HG02870 (cell line): Measurements from ENCODE around the gene ZNF121.
"Not testable (repeated sequence)": the region's sequence is repeated elsewhere in the genome, so short reads cannot be mapped to it uniquely, and the experiment has no call there.

Experiments used
- ATAC-seq: cut with Tn5 transposase; IDR thresholded peaks from one replicate; pipeline ENCODE4 v1.9.1; 2021; ENCODE audit warnings: mild to moderate bottlenecking, moderate library complexity; ENCODE audit not compliant: unreplicated experiment

The ZNF121 gene

DNA sequence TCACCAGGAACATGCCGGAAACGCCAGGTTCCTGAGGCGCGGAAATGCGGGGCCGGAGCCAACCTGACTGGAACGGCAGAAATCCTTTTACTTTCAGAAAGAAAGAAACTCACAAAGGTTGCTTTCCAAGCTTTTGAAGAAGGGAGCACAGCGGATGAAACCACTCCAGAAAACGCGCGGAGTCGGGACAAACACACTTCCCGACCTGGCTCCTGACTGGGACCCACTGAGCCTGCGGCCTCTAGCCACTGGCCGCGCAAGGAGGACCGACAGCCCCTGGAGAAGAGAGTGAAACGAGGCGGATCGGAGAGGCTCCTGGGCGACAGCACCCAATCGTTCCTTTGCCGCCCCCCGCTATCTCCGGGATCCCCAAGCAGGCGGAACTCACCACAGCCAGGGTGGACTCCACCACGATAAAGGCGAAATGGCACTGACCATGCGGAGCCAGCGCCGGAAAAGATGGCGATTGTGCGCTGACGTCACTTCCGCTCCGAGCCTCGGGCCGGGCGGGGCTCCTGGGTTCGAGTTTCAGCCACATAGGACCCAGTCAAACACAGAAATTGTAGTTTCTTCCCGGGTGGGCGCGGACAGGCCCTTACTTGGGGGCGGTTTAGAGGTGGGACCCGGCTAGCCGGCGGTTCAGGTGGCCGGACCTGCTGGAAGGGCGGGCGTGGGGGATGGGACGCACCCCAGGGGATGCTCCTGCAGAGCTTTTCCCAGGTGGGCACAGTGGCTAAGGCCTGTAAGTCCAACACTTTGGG, at the start of gene ZNF121:
ZNF121 (minus strand) TSS at position 432 of the 761 bp plus-strand sequence. CDS start 16,407 bp downstream, outside the sequence.
- peak; percentile 73 for ATAC-seq

DNA sequence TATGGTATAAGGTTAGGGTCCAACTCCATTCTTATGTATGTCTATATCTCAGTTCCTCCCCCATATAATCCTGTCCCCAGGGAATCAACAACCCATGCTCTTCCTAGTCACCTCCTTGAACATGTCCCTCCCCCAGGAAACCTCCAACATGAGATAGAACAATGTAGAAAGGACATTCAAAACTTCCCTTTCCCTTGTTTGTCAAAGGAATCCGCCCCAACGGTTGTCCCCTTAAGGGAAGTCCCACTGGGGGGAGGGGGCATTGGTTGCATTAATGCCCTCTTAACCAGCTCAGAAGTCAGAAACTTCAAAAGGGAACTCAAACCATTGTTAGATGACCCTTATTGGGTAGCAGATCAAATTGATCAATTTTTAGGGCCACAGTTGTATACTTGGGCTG, 43.6 kb upstream of the ZNF121 start:
- ATAC-seq = no peak

DNA sequence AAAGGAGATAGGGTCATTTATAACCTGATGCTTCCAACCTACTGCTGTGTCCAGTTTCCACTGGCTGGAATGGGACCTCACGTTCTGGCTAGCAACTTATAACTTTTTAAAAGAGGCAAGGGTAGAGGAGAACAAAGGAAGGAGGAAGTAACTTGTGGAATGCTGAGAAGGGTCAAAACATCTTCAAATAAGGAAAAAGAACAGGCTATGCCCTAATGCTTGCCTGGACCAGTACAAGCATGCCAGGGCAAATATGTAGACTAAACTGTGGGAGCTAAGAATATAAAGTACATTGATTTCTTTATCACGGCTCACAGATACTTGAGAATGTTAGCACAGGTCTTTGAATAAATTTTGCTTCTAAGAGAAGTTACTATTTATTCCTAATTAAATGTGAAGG, 38.2 kb upstream of the ZNF121 start:
- ATAC-seq = no peak

DNA sequence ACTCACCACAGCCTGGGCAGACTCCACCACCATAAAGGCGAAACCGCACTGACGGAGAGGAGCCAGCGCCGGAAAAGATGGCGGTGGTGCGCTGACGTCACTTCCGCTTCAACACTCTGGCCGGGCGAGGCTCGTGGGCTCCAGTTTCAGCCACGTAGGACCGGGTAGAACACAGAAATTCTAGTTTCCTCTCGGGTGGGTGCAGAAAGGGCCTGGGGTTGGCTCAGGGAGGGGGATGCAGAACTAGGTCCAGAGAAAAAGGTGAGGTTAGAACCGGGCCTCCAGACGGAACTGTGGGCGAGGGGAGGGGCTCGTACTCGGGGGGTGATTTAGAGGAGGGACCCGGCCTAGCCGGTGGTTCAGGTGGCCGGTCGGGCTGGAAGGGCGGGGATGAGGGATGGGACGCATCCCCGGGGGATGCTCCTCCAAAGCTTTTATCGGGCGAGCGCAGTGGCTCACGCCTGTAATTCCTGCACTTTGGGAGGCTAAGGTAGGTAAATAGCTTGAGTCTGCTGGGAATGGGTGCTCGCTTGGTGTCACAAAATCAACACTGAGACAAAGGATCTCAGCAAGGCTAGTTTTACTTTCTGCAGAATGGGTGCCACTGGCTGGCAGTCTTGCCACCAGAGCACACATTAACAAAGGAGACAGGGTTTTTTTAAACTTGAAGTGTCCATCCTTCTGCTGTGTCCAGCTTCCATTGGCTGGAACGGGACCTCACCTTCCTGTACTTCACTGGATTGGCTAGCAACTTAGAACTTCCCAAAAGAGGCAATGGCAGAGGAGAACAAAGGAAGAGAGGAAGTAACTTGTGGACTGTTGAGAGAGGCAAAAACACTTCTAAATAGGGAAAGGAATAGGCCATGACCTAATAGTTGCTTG, 37.1 kb upstream of the ZNF121 start, which contains the start of gene ZNF561:
ZNF561 (minus strand) TSS at position 77 of the 882 bp plus-strand sequence. CDS start 1,776 bp downstream, outside the sequence.
- peak; percentile 74 for ATAC-seq

DNA sequence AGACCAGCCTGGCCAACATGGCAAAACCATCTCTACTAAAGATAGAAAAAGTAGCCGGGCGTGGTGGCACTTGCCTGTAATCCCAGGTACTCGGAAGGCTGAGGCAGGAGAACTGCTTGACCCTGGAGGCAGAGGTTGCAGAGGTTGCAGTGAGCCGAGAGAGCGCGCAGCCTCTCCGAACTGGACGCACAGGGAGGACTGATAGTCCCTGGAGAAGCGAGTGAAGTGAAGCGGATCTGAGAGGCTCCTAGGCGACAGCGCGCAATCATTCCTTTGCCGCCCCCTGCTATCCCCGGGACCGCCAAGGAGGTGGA, 36.5 kb upstream of the ZNF121 start:
- ATAC-seq = no peak

DNA sequence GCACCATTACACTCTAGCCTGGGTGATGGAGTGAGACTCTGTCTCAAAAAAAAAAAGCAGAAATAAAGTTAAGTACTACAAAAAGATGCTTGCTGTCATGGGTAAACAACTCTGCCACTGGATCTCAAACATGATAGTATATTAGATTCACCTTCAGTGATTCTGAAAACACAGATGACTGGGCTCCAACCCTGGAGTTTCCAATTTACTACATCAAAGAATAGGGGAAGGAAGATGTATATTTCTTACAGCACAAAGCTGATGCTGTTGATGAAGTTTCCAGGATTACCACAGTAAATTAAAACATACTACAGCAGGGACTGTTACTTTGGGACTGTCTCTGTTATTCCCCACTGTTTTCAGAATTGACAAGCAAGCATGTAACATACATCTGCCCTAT, 31.5 kb upstream of the ZNF121 start:
- no peak for ATAC-seq

DNA sequence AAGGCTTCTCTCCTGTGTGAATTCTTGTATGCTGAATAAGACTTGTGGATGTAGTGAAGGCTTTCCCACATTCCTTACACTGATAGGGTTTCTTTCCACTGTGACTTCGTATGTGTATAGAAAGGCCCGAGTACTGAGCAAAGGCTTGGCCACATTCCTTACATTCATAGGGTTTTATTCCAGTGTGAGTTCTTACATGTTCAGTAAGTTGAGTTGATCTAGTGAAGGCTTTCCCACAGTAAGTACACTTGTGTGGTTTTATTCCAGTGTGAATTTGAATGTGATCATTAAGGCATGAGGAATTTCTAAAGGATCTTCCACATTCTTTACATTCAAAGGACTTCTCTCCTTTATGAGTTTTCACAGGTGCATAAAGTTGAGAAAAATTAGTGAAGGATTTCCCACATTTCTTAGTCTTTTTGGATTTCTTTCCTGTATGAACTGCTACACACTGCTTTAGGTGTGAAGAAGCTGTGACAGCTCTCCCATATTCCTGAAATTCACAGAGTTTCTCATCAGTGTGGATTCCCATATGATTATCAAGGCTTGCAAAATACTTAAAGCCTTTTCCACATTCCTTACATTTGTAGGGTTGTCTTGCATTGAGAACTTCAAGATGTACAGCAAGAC, 26.3 kb upstream of the ZNF121 start:
- no peak for ATAC-seq

DNA sequence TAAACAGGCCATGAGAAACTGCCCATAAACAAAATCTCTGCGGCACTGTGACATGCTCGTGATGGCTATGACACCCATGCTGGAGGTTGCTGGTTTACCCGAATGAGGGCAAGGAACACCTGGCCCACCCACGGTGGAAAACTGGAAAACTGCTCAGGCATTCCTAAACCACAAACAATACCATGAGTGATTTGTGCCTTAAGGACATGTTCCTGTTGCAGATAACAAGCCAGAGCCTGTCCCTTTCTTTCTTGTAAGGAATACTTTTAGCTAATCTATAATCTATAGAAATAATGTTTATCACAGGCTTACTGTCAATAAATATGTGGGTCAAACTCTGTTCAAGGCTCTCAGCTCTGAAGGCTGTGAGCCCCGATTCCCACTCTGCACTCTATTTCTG, 24.6 kb upstream of the ZNF121 start:
- no peak for ATAC-seq

DNA sequence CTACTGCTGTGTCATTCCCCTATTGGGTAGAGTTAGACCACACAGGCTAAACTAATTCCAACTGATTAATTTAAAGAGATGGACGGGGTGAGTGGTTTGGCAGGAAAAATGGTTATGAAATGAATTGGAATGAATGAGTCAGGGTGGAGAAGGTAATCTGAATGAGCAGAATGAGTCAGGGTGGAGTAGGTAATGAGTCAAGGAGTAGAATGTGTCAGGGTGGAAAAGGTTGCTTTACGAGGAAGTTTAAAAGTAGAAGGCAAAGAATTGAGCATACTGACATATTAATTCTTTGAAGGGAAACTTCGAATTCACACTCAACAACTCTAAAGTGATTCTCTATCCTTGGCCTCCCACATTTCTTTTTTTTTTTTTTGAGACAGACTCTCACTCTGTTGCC, 12.7 kb upstream of the ZNF121 start:
- no peak for ATAC-seq

DNA sequence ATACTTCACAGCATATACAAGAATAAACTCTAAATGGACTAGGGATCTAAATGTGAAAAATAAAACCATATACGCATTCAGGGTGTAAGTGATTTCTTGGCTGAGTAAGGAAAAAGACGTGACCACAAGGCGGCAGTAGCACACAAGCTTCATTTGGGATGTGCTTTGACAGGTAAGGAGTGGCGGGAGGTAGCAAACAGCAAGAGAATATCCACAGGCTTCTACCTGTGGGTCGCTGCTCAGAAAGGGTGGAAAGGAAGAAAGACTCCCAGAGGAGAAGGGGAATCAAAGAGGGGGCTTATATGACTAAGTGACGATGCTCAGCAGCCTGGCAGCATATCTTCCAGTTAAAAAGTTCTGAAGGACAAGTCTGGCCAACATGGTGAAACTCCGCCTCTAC, 2.5 kb upstream of the ZNF121 start:
- no peak for ATAC-seq

DNA sequence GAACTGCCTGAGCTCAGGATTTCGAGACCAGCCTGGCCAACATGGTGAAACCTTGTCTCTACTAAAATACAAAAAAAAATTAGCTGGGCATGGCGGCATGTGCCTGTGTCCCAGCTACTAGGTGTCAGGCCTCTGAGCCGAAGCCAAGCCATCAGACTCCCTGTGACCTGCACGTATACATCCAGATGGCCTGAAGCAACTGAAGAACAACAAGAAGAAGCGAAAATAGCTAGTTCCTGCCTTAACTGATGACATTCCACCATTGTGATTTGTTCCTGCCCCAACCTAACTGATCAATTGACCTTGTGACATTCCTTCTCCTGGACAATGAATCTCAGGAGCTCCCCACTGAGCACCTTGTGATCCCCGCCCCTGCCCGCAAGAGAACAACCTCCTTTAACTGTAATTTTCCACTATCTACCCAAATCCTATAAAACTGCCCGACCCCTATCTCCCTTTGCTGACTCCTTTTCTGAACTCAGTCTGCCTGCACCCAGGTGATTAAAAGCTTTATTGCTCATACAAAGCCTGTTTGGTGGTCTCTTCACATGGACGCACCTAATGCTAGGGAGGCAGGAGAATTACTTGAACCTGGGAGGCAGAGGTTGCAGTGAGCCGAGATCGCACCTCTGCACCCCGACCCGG, 2.1 kb downstream of the ZNF121 start:
- not testable (repeated sequence) for ATAC-seq

DNA sequence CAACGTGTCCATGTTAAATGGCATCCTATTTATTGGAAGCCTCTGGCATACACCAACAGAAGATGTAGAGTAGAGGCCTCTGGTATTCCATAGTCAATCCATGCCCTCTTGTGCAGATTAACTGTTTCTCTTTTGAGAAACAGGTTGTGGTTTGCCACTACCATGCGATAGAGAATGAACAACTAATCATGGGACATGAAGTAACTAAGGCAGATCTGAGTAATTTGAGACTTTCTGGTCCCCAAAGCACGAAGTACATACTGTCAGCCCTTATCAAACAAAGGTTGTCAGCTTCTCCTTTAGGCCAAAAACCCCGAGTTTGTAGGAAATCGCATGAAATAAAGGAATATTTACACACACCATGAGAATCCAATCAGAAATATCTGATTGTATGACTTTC, 3.6 kb downstream of the ZNF121 start:
- ATAC-seq = no peak

DNA sequence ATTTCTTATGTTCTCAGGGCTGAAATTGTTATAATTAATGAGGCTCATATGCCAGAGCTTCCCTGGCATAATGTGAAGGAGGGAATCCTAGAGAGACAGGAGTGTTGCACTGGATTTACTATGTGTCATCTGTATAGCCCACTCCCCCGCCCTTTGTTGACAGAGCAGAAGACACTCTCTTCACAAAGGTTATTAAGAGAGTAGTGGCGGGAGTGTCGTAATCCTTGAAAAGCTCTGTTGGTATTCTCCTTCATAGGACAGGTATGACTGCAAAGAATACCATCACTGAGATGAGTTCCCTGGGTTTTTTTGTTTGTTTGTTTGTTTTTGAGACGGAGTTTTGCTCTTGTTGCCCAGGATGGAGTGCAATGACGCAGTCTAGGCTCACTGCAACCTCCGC, 14.0 kb downstream of the ZNF121 start:
- ATAC-seq = no peak

DNA sequence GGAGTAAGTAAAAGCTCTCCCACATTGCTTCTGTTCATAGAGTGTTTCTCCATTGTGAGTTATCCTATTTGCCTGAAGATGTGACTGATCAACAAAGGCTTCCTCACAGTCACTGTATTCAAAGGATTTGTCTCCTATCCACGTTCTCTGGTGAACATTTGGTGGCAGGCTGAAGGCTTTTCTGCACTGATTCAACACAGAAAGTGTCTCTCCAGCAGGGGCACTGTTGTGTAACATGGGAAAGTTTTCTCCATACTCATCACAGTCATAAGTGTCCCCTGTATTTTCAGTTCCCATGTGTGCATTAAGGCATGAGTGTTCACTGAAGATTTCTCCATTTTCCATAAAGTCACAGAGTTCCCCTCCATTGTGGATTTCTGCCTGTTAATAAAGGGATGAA, 17.6 kb downstream of the ZNF121 start:
- no peak for ATAC-seq

DNA sequence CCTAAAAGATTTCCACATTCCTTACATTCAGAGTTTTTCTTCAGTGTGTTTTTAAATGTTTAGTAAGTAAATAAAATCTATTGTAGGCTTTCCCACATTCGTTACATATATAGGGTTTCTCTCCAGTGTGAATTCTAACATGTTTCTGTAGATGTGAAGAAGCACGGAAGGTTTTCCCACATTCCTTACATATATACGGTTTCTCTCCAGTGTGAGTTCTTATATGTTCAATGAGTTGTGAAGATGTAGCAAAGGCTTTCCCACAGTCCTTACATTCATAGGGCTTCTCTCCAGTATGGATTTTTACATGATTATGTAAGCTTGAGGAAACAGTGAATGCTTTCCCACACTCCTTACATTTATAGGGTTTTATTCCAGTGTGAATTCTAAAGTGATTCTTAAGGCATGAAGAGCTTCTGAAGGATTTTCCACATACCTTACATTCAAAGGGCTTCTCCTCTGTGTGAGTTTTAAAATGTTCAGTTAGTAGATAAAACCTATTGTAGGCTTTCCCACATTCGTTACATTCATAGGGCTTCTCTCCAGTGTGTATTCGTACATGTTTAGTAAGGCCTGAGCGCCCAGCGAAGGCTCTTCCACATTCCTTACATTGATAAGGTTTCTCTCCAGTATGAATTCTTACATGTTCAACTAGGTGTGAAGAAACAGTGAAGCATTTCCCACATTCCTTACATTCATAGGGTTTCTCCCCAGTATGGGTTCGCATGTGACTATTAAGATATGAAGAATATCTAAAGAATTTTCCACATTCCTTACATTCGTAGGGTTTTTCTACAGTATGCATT, 18.2 kb downstream of the ZNF121 start:
- ATAC-seq = no peak

DNA sequence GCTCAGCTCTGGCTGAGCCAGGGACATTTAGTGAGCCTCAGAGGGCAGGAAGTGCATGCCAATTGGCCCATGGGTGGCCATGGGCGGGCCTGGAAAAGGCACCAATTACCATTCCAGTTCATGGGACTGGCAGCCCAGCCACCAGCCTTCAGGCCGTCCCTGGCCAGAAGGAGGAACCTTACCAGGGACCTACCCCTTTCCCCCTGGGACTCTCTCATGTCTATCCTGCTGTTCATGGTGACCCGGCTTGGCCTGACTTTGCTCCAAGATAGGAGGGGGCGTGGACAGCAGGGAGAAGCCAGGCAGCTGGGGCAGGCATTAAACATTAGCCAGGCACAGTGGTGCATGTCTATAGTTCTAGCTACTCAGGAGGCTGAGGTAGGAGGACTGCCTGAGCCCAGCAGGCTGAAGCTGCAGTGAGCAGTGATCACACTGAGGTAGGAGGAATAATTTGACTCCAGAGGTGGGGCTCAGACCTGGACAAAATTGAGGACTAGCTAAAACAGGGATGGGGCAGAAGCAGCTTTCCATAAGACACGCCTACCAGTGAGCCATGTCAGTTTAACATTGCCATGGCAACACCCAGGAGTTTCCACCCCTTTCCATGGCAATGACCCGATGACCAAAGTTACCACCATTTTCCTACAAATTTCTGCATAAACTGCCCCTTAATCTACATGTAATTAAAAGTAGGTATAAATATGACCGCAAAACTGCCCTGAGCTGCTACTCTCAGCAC, 31.6 kb downstream of the ZNF121 start:
- ATAC-seq = no peak

DNA sequence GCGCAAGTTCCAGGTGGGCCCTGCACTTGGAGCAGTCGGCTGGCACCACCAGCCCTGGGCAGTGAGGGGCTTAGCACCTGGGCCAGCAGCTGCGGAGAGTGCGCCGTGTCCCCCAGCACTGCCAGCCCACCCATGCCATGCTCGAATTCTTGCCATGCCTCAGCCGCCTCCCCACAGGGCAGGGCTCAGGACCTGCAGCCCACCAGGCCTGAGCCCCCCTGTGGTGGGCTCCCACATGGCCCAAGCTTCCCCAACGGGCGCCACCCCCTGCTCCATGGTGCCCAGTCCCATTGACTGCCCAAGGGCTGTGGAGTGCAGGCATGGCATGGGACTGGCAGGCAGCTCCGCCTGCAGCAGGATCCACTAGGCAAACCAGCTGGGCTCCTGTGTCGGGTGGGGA, 36.4 kb downstream of the ZNF121 start:
- no peak for ATAC-seq

DNA sequence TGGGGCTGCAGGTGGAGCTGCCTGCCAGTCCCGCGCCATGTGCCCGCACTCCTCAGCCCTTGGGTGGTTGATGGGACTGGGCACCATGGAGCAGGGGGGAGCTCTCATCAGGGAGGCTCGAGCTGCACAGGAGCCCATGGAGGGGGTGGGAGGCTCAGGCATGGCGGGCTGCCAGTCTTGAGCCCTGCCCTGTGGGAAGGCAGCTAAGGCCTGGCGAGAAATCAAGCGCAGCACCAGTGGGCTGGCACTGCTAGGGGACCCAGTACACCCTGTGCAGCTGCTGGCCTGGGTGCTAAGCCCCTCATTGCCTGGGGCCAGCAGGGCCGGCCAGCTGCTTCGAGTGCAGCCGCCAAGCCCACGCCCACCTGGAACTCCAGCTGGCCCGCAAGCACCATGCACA, 43.0 kb downstream of the ZNF121 start:
- not testable (repeated sequence) for ATAC-seq

DNA sequence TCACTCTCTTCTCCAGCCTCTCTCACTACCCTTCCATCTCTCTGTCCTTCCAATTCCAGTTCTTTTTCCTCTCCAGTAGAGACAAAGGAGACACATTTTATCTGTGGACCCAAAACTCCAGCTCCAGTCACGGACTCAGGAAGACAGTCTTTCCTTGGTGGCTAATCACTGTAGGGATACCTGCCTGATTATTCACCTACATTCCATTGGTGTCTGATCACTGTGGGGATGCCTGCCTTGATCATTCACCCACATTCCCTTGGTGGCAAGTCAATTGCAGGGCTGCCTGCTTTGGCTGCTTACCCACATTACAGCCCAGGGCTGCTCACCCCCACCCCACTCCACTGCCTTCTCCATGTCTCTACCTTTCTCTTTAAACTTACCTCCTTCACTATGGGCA, 44.4 kb downstream of the ZNF121 start:
- not testable (repeated sequence) for ATAC-seq

DNA sequence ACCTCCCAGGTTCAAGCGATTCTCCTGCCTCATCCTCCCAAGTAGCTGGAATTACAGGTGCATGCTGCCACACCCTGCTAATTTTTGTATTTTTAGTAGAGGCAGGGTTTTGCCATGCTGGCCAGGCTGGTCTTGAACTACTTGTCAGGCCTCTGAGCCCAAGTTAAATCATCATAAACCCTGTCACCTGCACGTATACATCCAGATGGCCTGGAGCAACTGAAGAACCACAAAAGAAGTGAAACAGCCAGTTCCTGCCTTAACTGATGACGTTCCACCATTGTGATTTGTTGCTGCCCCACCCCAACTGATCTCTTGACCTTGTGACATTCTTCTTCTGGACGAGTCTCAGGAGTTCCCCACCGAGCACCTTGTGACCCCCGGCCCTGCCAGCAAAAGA, 45.1 kb downstream of the ZNF121 start:
- not testable (repeated sequence) for ATAC-seq
